Rectal smooth muscle tissue (tissue), 1 donor: ENCODE data around the gene NLGN1.
"Not testable (repeated sequence)": the region's sequence is repeated elsewhere in the genome, so short reads cannot be mapped to it uniquely, and the experiment has no call there.

Experiments
- H3K27ac ChIP-seq: one replicate; pipeline ENCODE4 v1.7.0; 2013; ENCODE audit warnings: low read depth, low read length, inconsistent platforms
- H3K27me3 ChIP-seq: one replicate; pipeline ENCODE4 v1.7.0; 2013; ENCODE audit warnings: low read length; ENCODE audit not compliant: control insufficient read depth, insufficient read depth
- H3K36me3 ChIP-seq: one replicate; pipeline ENCODE4 v1.7.0; 2013; ENCODE audit warnings: low read length; ENCODE audit not compliant: control insufficient read depth, insufficient read depth
- H3K4me1 ChIP-seq: one replicate; pipeline ENCODE4 v1.7.0; 2013; ENCODE audit warnings: low read length; ENCODE audit not compliant: control insufficient read depth, insufficient read depth
- H3K4me3 ChIP-seq: one replicate; pipeline ENCODE4 v1.7.0; 2013; ENCODE audit warnings: low read length
- H3K9ac ChIP-seq: one replicate; pipeline ENCODE4 v1.7.0; 2013; ENCODE audit warnings: low read length

Gene NLGN1

GRCh38 chr3:173531602-173532001 lies 134.1 kb downstream of the NLGN1 start:
- no peak overlapping the region for H3K27ac ChIP-seq
- H3K9ac ChIP-seq = no peak overlapping the region
- no peak overlapping the region for H3K4me3 ChIP-seq
- H3K27me3 ChIP-seq = no peaks in the 10 kb centered on the region
- no peaks in the 10 kb centered on the region for H3K36me3 ChIP-seq
- H3K4me1 ChIP-seq = no peaks in the 10 kb centered on the region

- no peaks in the 10 kb centered on the region for H3K27me3 ChIP-seq
- no peaks in the 10 kb centered on the region for H3K4me1 ChIP-seq
- H3K36me3 ChIP-seq = no peaks in the 10 kb centered on the region
- no peak overlapping the region for H3K27ac ChIP-seq
- H3K9ac ChIP-seq = no peak overlapping the region
- no peak overlapping the region for H3K4me3 ChIP-seq
Measured at GRCh38 chr3:173538410-173538809, 140.9 kb downstream of the NLGN1 start.

GRCh38 chr3:173545590-173545989 lies 148.0 kb downstream of the NLGN1 start:
- H3K36me3 ChIP-seq, H3K9ac ChIP-seq, H3K4me1 ChIP-seq, H3K27me3 ChIP-seq, H3K27ac ChIP-seq, H3K4me3 ChIP-seq: not testable (repeated sequence)

GRCh38 chr3:173547070-173547469 lies 149.5 kb downstream of the NLGN1 start:
- Histone ChIP-seq H3K9ac (no peak overlapping the region), H3K27me3 (no peaks in the 10 kb centered on the region), H3K4me3 (no peak overlapping the region), H3K36me3 (no peaks in the 10 kb centered on the region), H3K4me1 (no peaks in the 10 kb centered on the region), H3K27ac (no peak overlapping the region)

- Histone ChIP-seq H3K27ac (no peak overlapping the region), H3K36me3 (no peaks in the 10 kb centered on the region), H3K4me1 (no peaks in the 10 kb centered on the region), H3K9ac (no peak overlapping the region), H3K27me3 (no peaks in the 10 kb centered on the region), H3K4me3 (no peak overlapping the region)
Measured at GRCh38 chr3:173548261-173548660, 150.7 kb downstream of the NLGN1 start.

- no peaks in the 10 kb centered on the region for H3K27me3 ChIP-seq
- no peak overlapping the region for H3K27ac ChIP-seq
- no peaks in the 10 kb centered on the region for H3K4me1 ChIP-seq
- no peak overlapping the region for H3K9ac ChIP-seq
- H3K4me3 ChIP-seq = no peak overlapping the region
- H3K36me3 ChIP-seq = no peaks in the 10 kb centered on the region
Measured at GRCh38 chr3:173552526-173552925, 155.0 kb downstream of the NLGN1 start.

GRCh38 chr3:173553635-173554280 lies 156.2 kb downstream of the NLGN1 start:
- Histone ChIP-seq H3K27ac (no peak overlapping the region), H3K36me3 (no peaks in the 10 kb centered on the region), H3K9ac (no peak overlapping the region), H3K4me3 (no peak overlapping the region), H3K4me1 (no peaks in the 10 kb centered on the region), H3K27me3 (no peaks in the 10 kb centered on the region)

GRCh38 chr3:173556546-173556945 lies 159.0 kb downstream of the NLGN1 start:
- no peaks in the 10 kb centered on the region for H3K4me1 ChIP-seq
- no peaks in the 10 kb centered on the region for H3K27me3 ChIP-seq
- H3K36me3 ChIP-seq = no peaks in the 10 kb centered on the region
- H3K4me3 ChIP-seq = no peak overlapping the region
- H3K27ac ChIP-seq = no peak overlapping the region
- no peak overlapping the region for H3K9ac ChIP-seq

- H3K27ac ChIP-seq = no peak overlapping the region
- H3K9ac ChIP-seq = no peak overlapping the region
- no peaks in the 10 kb centered on the region for H3K4me1 ChIP-seq
- no peak overlapping the region for H3K4me3 ChIP-seq
- no peaks in the 10 kb centered on the region for H3K27me3 ChIP-seq
- H3K36me3 ChIP-seq = no peaks in the 10 kb centered on the region
Measured at GRCh38 chr3:173567997-173568396, 170.5 kb downstream of the NLGN1 start.

- no peaks in the 10 kb centered on the region for H3K36me3 ChIP-seq
- no peak overlapping the region for H3K9ac ChIP-seq
- H3K4me1 ChIP-seq = no peaks in the 10 kb centered on the region
- no peak overlapping the region for H3K4me3 ChIP-seq
- H3K27me3 ChIP-seq = no peaks in the 10 kb centered on the region
- no peak overlapping the region for H3K27ac ChIP-seq
Measured at GRCh38 chr3:173568623-173569022, 171.1 kb downstream of the NLGN1 start.

GRCh38 chr3:173583496-173583895 lies 186.0 kb downstream of the NLGN1 start:
- Histone ChIP-seq H3K27me3 (no peaks in the 10 kb centered on the region), H3K9ac (no peak overlapping the region), H3K36me3 (no peaks in the 10 kb centered on the region), H3K4me3 (no peak overlapping the region), H3K27ac (no peak overlapping the region), H3K4me1 (no peaks in the 10 kb centered on the region)

GRCh38 chr3:173584093-173584837 lies 186.7 kb downstream of the NLGN1 start:
- Histone ChIP-seq H3K27ac (no peak overlapping the region), H3K4me1 (no peaks in the 10 kb centered on the region), H3K27me3 (no peaks in the 10 kb centered on the region), H3K4me3 (peak overlapping the region; percentile 56), H3K9ac (no peak overlapping the region), H3K36me3 (no peaks in the 10 kb centered on the region)
